SK-N-SH (cell line): ENCODE data around the gene JMJD7. TPM values are rescaled to one million over a fixed set of nuclear protein-coding genes. Genes with fewer than 3 reads are reported as not detected.

Source experiments
- CTCF ChIA-PET: fragments of 300-600, 350-600 bp; formaldehyde crosslinking; extraction: SDS; loops from one replicate; lab custom pipeline; 2021; lab: Yijun Ruan, JAX
- POLR2A ChIA-PET: fragments of 350-600 bp; sonication (Branson Sonifier 250); formaldehyde crosslinking; extraction: SDS; loops from one replicate; lab custom pipeline; 2020; ENCODE audit warnings: antibody characterized with exemption, inconsistent platforms; lab: Yijun Ruan, JAX
- DNase-seq: peaks from one replicate; pipeline ENCODE4 v3.0.0; 2012
- H2AFZ ChIP-seq: fragments of 200-600 bp; sonication (generic); 2 replicates; pipeline ENCODE4 v1.8.1; 2016; ENCODE audit warnings: antibody characterized with exemption, mild to moderate bottlenecking, low read depth
- H3F3A ChIP-seq: fragments of 200-600 bp; sonication (generic); replicated peaks from 2 replicates; pipeline ENCODE3; 2016; ENCODE audit warnings: antibody characterized with exemption, mild to moderate bottlenecking; ENCODE audit not compliant: insufficient read depth
- H3K27ac ChIP-seq, 2 experiments: fragments of 200-500 bp in 1 of 2; fragments of 200-600 bp in 1 of 2; sonication (Bioruptor generic) in 1 of 2; sonication (generic), shearing (Covaris generic) in 1 of 2; 2 replicates each; pipeline versions ENCODE4 v1.5.1 to v1.6.1; 2014 to 2016; ENCODE audit warnings: low read depth in 2 of 2, inconsistent platforms in 1 of 2, low read length in 1 of 2, mild to moderate bottlenecking in 1 of 2, mixed read lengths in 1 of 2
- H3K27me3 ChIP-seq: fragments of 200-600 bp; sonication (generic), shearing (Covaris generic); 2 replicates; pipeline ENCODE4 v1.6.1; 2016; ENCODE audit warnings: mixed run types; ENCODE audit not compliant: insufficient read depth
- H3K36me3 ChIP-seq, 2 experiments: fragments of 200-500 bp in 1 of 2; fragments of 200-600 bp in 1 of 2; sonication (Bioruptor generic) in 1 of 2; sonication (generic) in 1 of 2; replicated peaks in 1 of 2; 2 replicates each; pipeline versions ENCODE3 to v1.5.1; 2014 to 2016; ENCODE audit warnings: low read length in 1 of 2, mild to moderate bottlenecking in 1 of 2; ENCODE audit not compliant: insufficient read depth in 2 of 2, control insufficient read depth in 1 of 2
- H3K4me1 ChIP-seq, 2 experiments: fragments of 200-500 bp in 1 of 2; fragments of 200-600 bp in 1 of 2; sonication (Bioruptor generic) in 1 of 2; sonication (generic), shearing (Covaris generic) in 1 of 2; 2 replicates each; pipeline versions ENCODE4 v1.5.1 to v1.6.1; 2014 to 2016; ENCODE audit warnings: low read depth in 1 of 2, low read length in 1 of 2, mixed run types in 1 of 2; ENCODE audit not compliant: insufficient read depth in 2 of 2, control insufficient read depth in 1 of 2
- H3K4me2 ChIP-seq: fragments of 200-600 bp; sonication (generic), shearing (Covaris generic); 2 replicates; pipeline ENCODE4 v1.6.1; 2017; ENCODE audit warnings: mixed run types
- H3K4me3 ChIP-seq, 2 experiments: fragments of 200-500 bp in 1 of 2; fragments of 200-600 bp in 1 of 2; sonication (Bioruptor generic) in 1 of 2; sonication (generic), shearing (Covaris generic) in 1 of 2; 2 replicates each; pipeline versions ENCODE4 v1.5.1 to v1.8.1; 2014 to 2016; ENCODE audit warnings: low read depth in 2 of 2, inconsistent platforms in 1 of 2, low read length in 1 of 2, mild to moderate bottlenecking in 1 of 2, mixed read lengths in 1 of 2, moderate library complexity in 1 of 2
- H3K79me2 ChIP-seq: fragments of 200-600 bp; sonication (generic); 2 replicates; pipeline ENCODE4 v1.8.1; 2017; ENCODE audit warnings: mild to moderate bottlenecking; ENCODE audit not compliant: insufficient read depth
- H3K9ac ChIP-seq: fragments of 200-600 bp; sonication (generic); 2 replicates; pipeline ENCODE4 v1.6.1; 2017; ENCODE audit warnings: mixed run types
- H3K9me2 ChIP-seq: fragments of 200-600 bp; sonication (generic); 2 replicates; pipeline ENCODE4 v1.6.1; 2017; ENCODE audit warnings: mixed run types
- H3K9me3 ChIP-seq: fragments of 200-600 bp; sonication (generic); 2 replicates; pipeline ENCODE4 v1.6.1; 2017; ENCODE audit warnings: mixed run types, mild to moderate bottlenecking, moderate library complexity
- H4K20me1 ChIP-seq: fragments of 200-600 bp; sonication (generic); 2 replicates; pipeline ENCODE4 v1.6.1; 2017; ENCODE audit warnings: mild to moderate bottlenecking, mixed run types; ENCODE audit not compliant: insufficient read depth
- CHD2 ChIP-seq: fragments of 150-350 bp; IDR thresholded peaks from 2 replicates; pipeline ENCODE4 v1.6.1; 2018; ENCODE audit warnings: low read length; ENCODE audit not compliant: partially characterized antibody
- ELF1 ChIP-seq: IDR thresholded peaks from 2 replicates; pipeline ENCODE4 v1.4.0; 2012
- EP300 ChIP-seq, 2 experiments: IDR thresholded peaks; 2 replicates each; pipeline versions ENCODE4 v1.4.0 to v1.6.1; 2012; ENCODE audit warnings: borderline replicate concordance in 1 of 2, low read depth in 1 of 2, low read length in 1 of 2
- EZH2phosphoT487 ChIP-seq: fragments of 200-600 bp; sonication (generic); IDR thresholded peaks from 2 replicates; pipeline ENCODE4 v1.6.1; 2017; ENCODE audit warnings: low read depth, mixed run types, mild to moderate bottlenecking, antibody characterized with exemption, moderate library complexity, borderline replicate concordance
- FOXJ3 ChIP-seq: sonication (generic); formaldehyde crosslinking; IDR thresholded peaks from 2 replicates; pipeline ENCODE4 v1.5.1; 2020; ENCODE audit warnings: mild to moderate bottlenecking, missing genetic modification reagents
- FOXM1 ChIP-seq: IDR thresholded peaks from 2 replicates; pipeline ENCODE4 v1.4.0; 2012; ENCODE audit warnings: low read depth, mild to moderate bottlenecking
- JUND ChIP-seq: IDR thresholded peaks from 2 replicates; pipeline ENCODE4 v1.4.0; 2012
- MEF2A ChIP-seq: IDR thresholded peaks from 2 replicates; pipeline ENCODE4 v1.4.0; 2012; ENCODE audit warnings: low read depth, borderline replicate concordance
- MXI1 ChIP-seq: IDR thresholded peaks from 2 replicates; pipeline ENCODE4 v1.6.1; 2012; ENCODE audit warnings: mild to moderate bottlenecking, low read depth, low read length, improper control_type of control experiment
- NRF1 ChIP-seq: IDR thresholded peaks from 2 replicates; pipeline ENCODE4 v1.6.1; 2012; ENCODE audit warnings: low read depth, mild to moderate bottlenecking, low read length
- RAD21 ChIP-seq: IDR thresholded peaks from 2 replicates; pipeline ENCODE4 v1.6.1; 2012; ENCODE audit warnings: mild to moderate bottlenecking, low read length
- RFX5 ChIP-seq: IDR thresholded peaks from 2 replicates; pipeline ENCODE4 v1.6.1; 2012; ENCODE audit warnings: mild to moderate bottlenecking, improper control_type of control experiment, low read length
- RXRA ChIP-seq: IDR thresholded peaks from 2 replicates; pipeline ENCODE4 v1.4.0; 2012; ENCODE audit warnings: low read depth, mild to moderate bottlenecking, borderline replicate concordance
- SIN3A ChIP-seq: IDR thresholded peaks from 2 replicates; pipeline ENCODE4 v1.6.1; 2012; ENCODE audit warnings: low read depth, mild to moderate bottlenecking, low read length, moderate library complexity, borderline replicate concordance
- YY1 ChIP-seq: IDR thresholded peaks from 2 replicates; pipeline ENCODE4 v1.4.0; 2012; ENCODE audit warnings: low read depth, mild to moderate bottlenecking
- WGBS: methylation state at CpG from one replicate; pipeline ENCODE4 v1.1.6; 2017; ENCODE audit warnings: low lambda C conversion rate; 5-methylcytosine and 5-hydroxymethylcytosine counted together
- polyA plus RNA-seq, 3 experiments: library from polyadenylated mRNA; depleted of rRNA; stranded (reverse); fragments of >200 nt; gene quantifications; 2 replicates each; pipeline ENCODE4 v1.2.3, GENCODE V29; 2012
- TF ChIP-seq, protein P1 (sequence below): IDR thresholded peaks from 2 replicates; pipeline ENCODE4 v1.6.1; 2012; ENCODE audit warnings: mild to moderate bottlenecking, low read depth, low read length, moderate library complexity
- TF ChIP-seq, protein P2 (sequence below): IDR thresholded peaks from 2 replicates; pipeline ENCODE4 v1.4.0; 2012; ENCODE audit warnings: low read depth, borderline replicate concordance
- TF ChIP-seq, protein P3 (sequence below): IDR thresholded peaks from 2 replicates; pipeline ENCODE4; 2012
- TF ChIP-seq, protein P4 (sequence below): fragments of 150-350 bp; IDR thresholded peaks from 2 replicates; pipeline ENCODE4 v1.6.1; 2016; ENCODE audit warnings: mild to moderate bottlenecking, low read depth, low read length
- TF ChIP-seq, protein P5 (sequence below): IDR thresholded peaks from 2 replicates; pipeline ENCODE4 v1.4.0; 2012; ENCODE audit warnings: low read depth, borderline replicate concordance

The JMJD7 gene
- polyA plus RNA-seq, 1 of the 3 experiments (the other 2 are of a cell fraction): 6.5 TPM

DNA sequence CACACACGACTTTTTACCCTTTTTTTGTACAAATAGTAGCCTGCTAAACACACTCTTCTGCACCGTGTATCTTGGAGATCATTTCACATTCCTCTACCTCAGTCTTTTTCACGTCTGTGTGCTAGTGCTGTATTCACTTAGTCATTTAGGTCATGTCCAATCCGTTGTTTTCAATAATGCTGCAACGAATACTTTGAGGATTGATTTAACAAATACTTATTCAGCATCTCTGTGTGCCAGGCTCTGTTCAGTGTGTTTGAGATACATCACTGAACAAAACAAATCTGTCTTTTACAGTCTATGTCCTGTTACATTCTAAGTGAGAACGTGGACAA lies 882 bp downstream of the JMJD7 start:
- H3K9me2 ChIP-seq: no peaks in the 10 kb centered on the region
- H3K4me1 ChIP-seq: peaks cover 3 to 4% of the 10 kb centered on the region in 2 experiments; a peak in 3 of 4 replicates
- no peaks in the 10 kb centered on the region for H4K20me1 ChIP-seq
- TF ChIP-seq RAD21: no peak
- no peak for TF ChIP-seq EZH2phosphoT487
- TF ChIP-seq MXI1: no peak
- TF ChIP-seq FOXM1: no peak
- TF ChIP-seq, protein P1, sequence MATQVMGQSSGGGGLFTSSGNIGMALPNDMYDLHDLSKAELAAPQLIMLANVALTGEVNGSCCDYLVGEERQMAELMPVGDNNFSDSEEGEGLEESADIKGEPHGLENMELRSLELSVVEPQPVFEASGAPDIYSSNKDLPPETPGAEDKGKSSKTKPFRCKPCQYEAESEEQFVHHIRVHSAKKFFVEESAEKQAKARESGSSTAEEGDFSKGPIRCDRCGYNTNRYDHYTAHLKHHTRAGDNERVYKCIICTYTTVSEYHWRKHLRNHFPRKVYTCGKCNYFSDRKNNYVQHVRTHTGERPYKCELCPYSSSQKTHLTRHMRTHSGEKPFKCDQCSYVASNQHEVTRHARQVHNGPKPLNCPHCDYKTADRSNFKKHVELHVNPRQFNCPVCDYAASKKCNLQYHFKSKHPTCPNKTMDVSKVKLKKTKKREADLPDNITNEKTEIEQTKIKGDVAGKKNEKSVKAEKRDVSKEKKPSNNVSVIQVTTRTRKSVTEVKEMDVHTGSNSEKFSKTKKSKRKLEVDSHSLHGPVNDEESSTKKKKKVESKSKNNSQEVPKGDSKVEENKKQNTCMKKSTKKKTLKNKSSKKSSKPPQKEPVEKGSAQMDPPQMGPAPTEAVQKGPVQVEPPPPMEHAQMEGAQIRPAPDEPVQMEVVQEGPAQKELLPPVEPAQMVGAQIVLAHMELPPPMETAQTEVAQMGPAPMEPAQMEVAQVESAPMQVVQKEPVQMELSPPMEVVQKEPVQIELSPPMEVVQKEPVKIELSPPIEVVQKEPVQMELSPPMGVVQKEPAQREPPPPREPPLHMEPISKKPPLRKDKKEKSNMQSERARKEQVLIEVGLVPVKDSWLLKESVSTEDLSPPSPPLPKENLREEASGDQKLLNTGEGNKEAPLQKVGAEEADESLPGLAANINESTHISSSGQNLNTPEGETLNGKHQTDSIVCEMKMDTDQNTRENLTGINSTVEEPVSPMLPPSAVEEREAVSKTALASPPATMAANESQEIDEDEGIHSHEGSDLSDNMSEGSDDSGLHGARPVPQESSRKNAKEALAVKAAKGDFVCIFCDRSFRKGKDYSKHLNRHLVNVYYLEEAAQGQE: no peak
- TF ChIP-seq MEF2A: no peak
- no peak for TF ChIP-seq RXRA
- no peak for TF ChIP-seq NRF1
- TF ChIP-seq ELF1: no peak
- no peak for TF ChIP-seq RFX5
- TF ChIP-seq JUND: no peak
- TF ChIP-seq, protein P2, sequence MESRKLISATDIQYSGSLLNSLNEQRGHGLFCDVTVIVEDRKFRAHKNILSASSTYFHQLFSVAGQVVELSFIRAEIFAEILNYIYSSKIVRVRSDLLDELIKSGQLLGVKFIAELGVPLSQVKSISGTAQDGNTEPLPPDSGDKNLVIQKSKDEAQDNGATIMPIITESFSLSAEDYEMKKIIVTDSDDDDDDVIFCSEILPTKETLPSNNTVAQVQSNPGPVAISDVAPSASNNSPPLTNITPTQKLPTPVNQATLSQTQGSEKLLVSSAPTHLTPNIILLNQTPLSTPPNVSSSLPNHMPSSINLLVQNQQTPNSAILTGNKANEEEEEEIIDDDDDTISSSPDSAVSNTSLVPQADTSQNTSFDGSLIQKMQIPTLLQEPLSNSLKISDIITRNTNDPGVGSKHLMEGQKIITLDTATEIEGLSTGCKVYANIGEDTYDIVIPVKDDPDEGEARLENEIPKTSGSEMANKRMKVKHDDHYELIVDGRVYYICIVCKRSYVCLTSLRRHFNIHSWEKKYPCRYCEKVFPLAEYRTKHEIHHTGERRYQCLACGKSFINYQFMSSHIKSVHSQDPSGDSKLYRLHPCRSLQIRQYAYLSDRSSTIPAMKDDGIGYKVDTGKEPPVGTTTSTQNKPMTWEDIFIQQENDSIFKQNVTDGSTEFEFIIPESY: no peak
- no peak for TF ChIP-seq CHD2
- no peak for TF ChIP-seq YY1
- TF ChIP-seq, protein P3, sequence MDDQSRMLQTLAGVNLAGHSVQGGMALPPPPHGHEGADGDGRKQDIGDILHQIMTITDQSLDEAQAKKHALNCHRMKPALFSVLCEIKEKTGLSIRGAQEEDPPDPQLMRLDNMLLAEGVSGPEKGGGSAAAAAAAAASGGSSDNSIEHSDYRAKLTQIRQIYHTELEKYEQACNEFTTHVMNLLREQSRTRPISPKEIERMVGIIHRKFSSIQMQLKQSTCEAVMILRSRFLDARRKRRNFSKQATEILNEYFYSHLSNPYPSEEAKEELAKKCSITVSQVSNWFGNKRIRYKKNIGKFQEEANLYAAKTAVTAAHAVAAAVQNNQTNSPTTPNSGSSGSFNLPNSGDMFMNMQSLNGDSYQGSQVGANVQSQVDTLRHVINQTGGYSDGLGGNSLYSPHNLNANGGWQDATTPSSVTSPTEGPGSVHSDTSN: no peak
- TF ChIP-seq, protein P4, sequence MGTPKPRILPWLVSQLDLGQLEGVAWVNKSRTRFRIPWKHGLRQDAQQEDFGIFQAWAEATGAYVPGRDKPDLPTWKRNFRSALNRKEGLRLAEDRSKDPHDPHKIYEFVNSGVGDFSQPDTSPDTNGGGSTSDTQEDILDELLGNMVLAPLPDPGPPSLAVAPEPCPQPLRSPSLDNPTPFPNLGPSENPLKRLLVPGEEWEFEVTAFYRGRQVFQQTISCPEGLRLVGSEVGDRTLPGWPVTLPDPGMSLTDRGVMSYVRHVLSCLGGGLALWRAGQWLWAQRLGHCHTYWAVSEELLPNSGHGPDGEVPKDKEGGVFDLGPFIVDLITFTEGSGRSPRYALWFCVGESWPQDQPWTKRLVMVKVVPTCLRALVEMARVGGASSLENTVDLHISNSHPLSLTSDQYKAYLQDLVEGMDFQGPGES: no peak
- no peak for TF ChIP-seq EP300 (IDR thresholded peaks at IDR 0.05; ENCODE audit: borderline replicate concordance in 1 of 2, low read depth in 1 of 2, low read length in 1 of 2)
- no peak for TF ChIP-seq SIN3A
- TF ChIP-seq, protein P5, sequence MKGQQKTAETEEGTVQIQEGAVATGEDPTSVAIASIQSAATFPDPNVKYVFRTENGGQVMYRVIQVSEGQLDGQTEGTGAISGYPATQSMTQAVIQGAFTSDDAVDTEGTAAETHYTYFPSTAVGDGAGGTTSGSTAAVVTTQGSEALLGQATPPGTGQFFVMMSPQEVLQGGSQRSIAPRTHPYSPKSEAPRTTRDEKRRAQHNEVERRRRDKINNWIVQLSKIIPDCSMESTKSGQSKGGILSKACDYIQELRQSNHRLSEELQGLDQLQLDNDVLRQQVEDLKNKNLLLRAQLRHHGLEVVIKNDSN: no peak
- TF ChIP-seq FOXJ3 (CRISPR knock-in tag): no peak
- H3K27me3 ChIP-seq: no peaks in the 10 kb centered on the region
- CTCF ChIA-PET: interaction anchor here (1.5 to 1.6 kb wide), 2 partner anchors 76 to 363 kb away, joined by 3 to 4 read pairs; no protein-coding TSS in a partner anchor
- POLR2A ChIA-PET: interaction anchor here (1.6 kb wide), 1 partner anchor 67 kb away, joined by 7 read pairs; no protein-coding TSS in a partner anchor
- H3K9ac ChIP-seq: peak overlapping the region; percentile 77
- H3K79me2 ChIP-seq: no peaks in the 10 kb centered on the region
- H3K9me3 ChIP-seq: no peaks in the 10 kb centered on the region
- DNase-seq: no peak
- peak overlapping the region; percentile 83 to 91 for H3K4me3 ChIP-seq
- H3K27ac ChIP-seq: no peak overlapping the region
- H3K4me2 ChIP-seq: peak overlapping the region; percentile 95
- H3F3A ChIP-seq: no peaks in the 10 kb centered on the region
- 38% methylated on average over 6 of the region's 6 CpGs for WGBS
- peaks cover 0 to 19% of the 10 kb centered on the region in 2 experiments for H3K36me3 ChIP-seq
- peak overlapping the region; percentile 85; the same call in 1 of the 2 replicates for H2AFZ ChIP-seq
